Upper lobe of right lung (tissue), 1 donor: ENCODE measurements around the gene BPIFB1. TPM values are rescaled to one million over a fixed set of nuclear protein-coding genes. Genes with fewer than 3 reads are reported as not detected.

Experiments used
- ATAC-seq: fragments of 200-7000 bp; cut with Tn5 transposase; one replicate; pipeline ENCODE4 v1.9.1; 2020; ENCODE audit warnings: mild to moderate bottlenecking, moderate library complexity
- DNase-seq: peaks from one replicate; pipeline ENCODE4 v3.0.0-alpha.2; 2020
- H3K27ac ChIP-seq: fragments of 200-600 bp; one replicate; pipeline ENCODE4 v1.8.0; 2022
- H3K27me3 ChIP-seq: fragments of 200-600 bp; one replicate; pipeline ENCODE4 v1.8.0; 2022; ENCODE audit warnings: mild to moderate bottlenecking
- H3K36me3 ChIP-seq: fragments of 200-600 bp; one replicate; pipeline ENCODE4 v1.8.0; 2022
- H3K4me1 ChIP-seq: fragments of 200-600 bp; one replicate; pipeline ENCODE4 v1.8.0; 2022
- H3K4me3 ChIP-seq: fragments of 200-600 bp; one replicate; pipeline ENCODE4 v1.8.0; 2022; ENCODE audit warnings: mild to moderate bottlenecking
- H3K9me3 ChIP-seq: fragments of 200-600 bp; one replicate; pipeline ENCODE4 v1.8.0; 2022
- CTCF ChIP-seq: fragments of 200-600 bp; IDR thresholded peaks from one replicate; pipeline ENCODE4 v1.8.0; 2022; ENCODE audit warnings: antibody characterized with exemption
- intact Hi-C: fragments of 100-400 bp; cut with DNase I; formaldehyde crosslinking; loops from one replicate; pipeline ENCODE4 v1.11.0; 2022
- total RNA-seq: library from RNA; stranded (reverse); fragmentation: NEBNext Ultra II Directional; extraction: Animal tissue kit (Norgen Biotek cat#: 25700); gene quantifications from one replicate; pipeline ENCODE4 v1.2.1, GENCODE V29; 2021
- donor health status: DM: no; HTN: yes; CAD: no; lungs with severe emphysema.

Gene BPIFB1
- total RNA-seq, 1 donor from 2014 or later = 0.67 TPM

- intact Hi-C loops = no loop called here
- Histone ChIP-seq H3K27me3 (peaks cover 17% of the 10 kb centered on the region), H3K36me3 (no peaks in the 10 kb centered on the region), H3K9me3 (no peaks in the 10 kb centered on the region), H3K4me1 (no peaks in the 10 kb centered on the region), H3K4me3 (no peak overlapping the region), H3K27ac (no peak overlapping the region)
- DNase-seq (no peak), ATAC-seq (no peak)
- TF ChIP-seq CTCF = no peak
These were observed 7.8 kb downstream of the BPIFB1 start for GRCh38 chr20:33290852-33291251.

GRCh38 chr20:33291416-33291815, 8.4 kb downstream of the BPIFB1 start:
- no peak for TF ChIP-seq CTCF
- DNase-seq = no peak
- no peaks in the 10 kb centered on the region for H3K9me3 ChIP-seq
- intact Hi-C loops = no loop called here
- H3K4me1 ChIP-seq = no peaks in the 10 kb centered on the region
- H3K27ac ChIP-seq = no peak overlapping the region
- no peak overlapping the region for H3K4me3 ChIP-seq
- ATAC-seq = no peak
- H3K36me3 ChIP-seq = no peaks in the 10 kb centered on the region
- H3K27me3 ChIP-seq = peaks cover 17% of the 10 kb centered on the region

DNA sequence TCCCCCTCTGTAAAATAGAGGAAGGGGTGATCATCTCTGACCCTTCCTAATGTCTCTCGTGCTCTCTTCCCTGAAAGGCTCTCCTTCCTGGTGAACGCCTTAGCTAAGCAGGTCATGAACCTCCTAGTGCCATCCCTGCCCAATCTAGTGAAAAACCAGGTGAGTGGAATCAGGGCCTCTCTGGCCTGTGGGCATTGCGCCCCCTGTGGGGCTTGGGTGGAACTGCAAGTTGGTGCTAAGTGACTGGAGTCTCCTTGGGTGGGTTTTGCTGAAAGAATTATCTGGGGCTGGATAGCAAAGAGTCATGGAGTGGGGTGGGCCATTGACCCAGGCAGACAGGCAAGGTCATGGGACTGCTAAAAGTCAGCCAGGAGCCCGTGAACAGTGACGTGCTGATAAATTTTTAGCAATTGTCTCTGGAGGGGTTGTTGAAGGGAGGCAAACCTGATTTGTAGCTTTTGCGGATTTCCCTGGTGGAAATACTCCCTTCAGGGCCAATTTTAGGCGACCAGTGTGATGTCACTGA, 8.9 kb downstream of the BPIFB1 start:
- ATAC-seq (peak; percentile 83), DNase-seq (peak; percentile 74)
- H3K27ac ChIP-seq = no peak overlapping the region
- H3K4me1 ChIP-seq = no peaks in the 10 kb centered on the region
- no peaks in the 10 kb centered on the region for H3K36me3 ChIP-seq
- H3K27me3 ChIP-seq = peaks cover 17% of the 10 kb centered on the region
- no peak overlapping the region for H3K4me3 ChIP-seq
- intact Hi-C loops = no loop called here
- H3K9me3 ChIP-seq = no peaks in the 10 kb centered on the region
- peak; percentile 87 for TF ChIP-seq CTCF

- H3K27me3 ChIP-seq = peaks cover 22% of the 10 kb centered on the region
- H3K36me3 ChIP-seq = no peaks in the 10 kb centered on the region
- H3K9me3 ChIP-seq = no peaks in the 10 kb centered on the region
- DNase-seq (no peak), ATAC-seq (no peak)
- intact Hi-C loops = no loop called here
- H3K4me1 ChIP-seq = no peaks in the 10 kb centered on the region
- no peak overlapping the region for H3K27ac ChIP-seq
- no peak for TF ChIP-seq CTCF
- no peak overlapping the region for H3K4me3 ChIP-seq
These were observed 13.2 kb downstream of the BPIFB1 start for GRCh38 chr20:33296206-33296605.

DNA sequence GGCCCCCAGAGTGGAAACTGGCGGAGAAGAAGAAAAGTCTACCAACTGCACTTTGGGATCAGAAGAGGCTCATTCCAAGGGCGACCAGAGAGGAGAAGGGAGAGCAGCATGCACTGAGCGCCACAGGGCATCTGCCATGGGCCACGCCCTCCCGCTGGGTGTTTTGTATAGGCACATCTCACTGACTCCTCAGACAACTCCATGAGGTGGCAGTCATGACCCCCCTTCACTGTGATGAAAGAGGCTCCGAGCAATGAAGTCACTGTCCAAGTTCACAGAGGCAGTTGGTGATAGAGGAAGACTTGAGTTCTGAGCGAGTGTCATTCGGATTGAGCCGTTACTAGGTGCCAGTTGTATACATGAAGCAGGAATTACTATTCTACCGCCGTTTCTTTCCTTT, 15.4 kb downstream of the BPIFB1 start:
- no peak for DNase-seq

More for the DNA sequence above, 15.4 kb downstream of the BPIFB1 start:
- Histone ChIP-seq H3K4me3 (no peak overlapping the region), H3K27ac (no peak overlapping the region), H3K4me1 (no peaks in the 10 kb centered on the region), H3K9me3 (no peaks in the 10 kb centered on the region), H3K27me3 (peaks cover 9% of the 10 kb centered on the region), H3K36me3 (no peaks in the 10 kb centered on the region)
- no peak for ATAC-seq
- TF ChIP-seq CTCF = no peak
- intact Hi-C loops = no loop called here
